Stimulated activated CD8-positive, alpha-beta memory T cell treated with anti-CD3 and anti-CD28 coated beads, Interleukin-2, amount 100 ng/mL, for 1 hour (primary cell): Measurements from ENCODE around the gene SYNDIG1L.
A peak's percentile ranks its signal among the peaks of the same experiment; 100 is the strongest.
"Not testable (repeated sequence)": the region's sequence is repeated elsewhere in the genome, so short reads cannot be mapped to it uniquely, and the experiment has no call there.

Experiments
- DNase-seq, 2 donors: peaks; one replicate each; pipeline ENCODE4 v3.0.0-alpha.2; 2020; ENCODE audit warnings: low read depth in 2 of 2

SYNDIG1L gene

GRCh38 chr14:74426202-74426582 is at the start of gene SYNDIG1L:
Gene SYNDIG1L (minus strand): TSS chr14:74426210. CDS start chr14:74409744, 16,466 bp downstream.
- DNase-seq = no peak

- no peak for DNase-seq
Measured at GRCh38 chr14:74475678-74476077, 49.7 kb upstream of the SYNDIG1L start.

- DNase-seq = no peak
Measured at GRCh38 chr14:74474376-74474775, 48.4 kb upstream of the SYNDIG1L start.

- no peak for DNase-seq
Measured at GRCh38 chr14:74472601-74473000, 46.6 kb upstream of the SYNDIG1L start.

GRCh38 chr14:74469548-74470518 is 43.8 kb upstream of the SYNDIG1L start:
- DNase-seq = no peak

GRCh38 chr14:74468513-74468912 is 42.5 kb upstream of the SYNDIG1L start:
- no peak for DNase-seq

GRCh38 chr14:74465335-74465734 is 39.3 kb upstream of the SYNDIG1L start:
- DNase-seq = no peak

GRCh38 chr14:74464785-74465184 is 38.8 kb upstream of the SYNDIG1L start:
- no peak for DNase-seq

- no peak for DNase-seq
Measured at GRCh38 chr14:74463697-74464096, 37.7 kb upstream of the SYNDIG1L start.

- DNase-seq = no peak
Measured at GRCh38 chr14:74462993-74463392, 37.0 kb upstream of the SYNDIG1L start.

- DNase-seq = no peak
Measured at GRCh38 chr14:74459976-74460375, 34.0 kb upstream of the SYNDIG1L start.

GRCh38 chr14:74459289-74459946 is 33.4 kb upstream of the SYNDIG1L start:
- peak in 1 of 2 donors; percentile 2 for DNase-seq

- no peak for DNase-seq
Measured at GRCh38 chr14:74457565-74457895, 31.5 kb upstream of the SYNDIG1L start.

GRCh38 chr14:74456684-74457564 is 30.9 kb upstream of the SYNDIG1L start:
- DNase-seq = no peak

GRCh38 chr14:74454397-74454796 is 28.4 kb upstream of the SYNDIG1L start:
- not testable (repeated sequence) for DNase-seq

- no peak for DNase-seq
Measured at GRCh38 chr14:74444866-74445265, 18.9 kb upstream of the SYNDIG1L start.

- DNase-seq = no peak
Measured at GRCh38 chr14:74442757-74443156, 16.7 kb upstream of the SYNDIG1L start.

GRCh38 chr14:74441113-74441512 is 15.1 kb upstream of the SYNDIG1L start:
- DNase-seq = no peak

GRCh38 chr14:74438351-74438915 is 12.4 kb upstream of the SYNDIG1L start:
- DNase-seq = no peak

- DNase-seq = no peak
Measured at GRCh38 chr14:74437496-74438053, 11.6 kb upstream of the SYNDIG1L start.

GRCh38 chr14:74434294-74434693 is 8.3 kb upstream of the SYNDIG1L start:
- DNase-seq = no peak
